WTC11 (cell line): ENCODE measurements around the gene GRAMD1B.

Source experiments
- NFE2L1 ChIP-seq: sonication (generic); formaldehyde crosslinking; IDR thresholded peaks from 2 replicates; pipeline ENCODE4 v1.8.1; 2023; ENCODE audit warnings: missing genetic modification reagents
- NFYB ChIP-seq: sonication (generic); formaldehyde crosslinking; conservative IDR thresholded peaks from 2 replicates; pipeline ENCODE4 v1.8.0; 2022; ENCODE audit warnings: low read depth, missing genetic modification reagents
- ZNF121 ChIP-seq: sonication (generic); formaldehyde crosslinking; IDR thresholded peaks from 2 replicates; pipeline ENCODE4 v1.8.0; 2023; ENCODE audit warnings: missing genetic modification reagents
- TF ChIP-seq, protein P1 (sequence below): fragments of 200-600 bp; IDR thresholded peaks from 2 replicates; pipeline ENCODE4 v1.8.0; 2022; ENCODE audit warnings: antibody characterized with exemption
- TF ChIP-seq, protein P2 (sequence below): sonication (generic); formaldehyde crosslinking; IDR thresholded peaks from 2 replicates; pipeline ENCODE4 v1.8.0; 2022; ENCODE audit warnings: mild to moderate bottlenecking, missing genetic modification reagents
- TF ChIP-seq, protein P3 (sequence below): sonication (generic); formaldehyde crosslinking; IDR thresholded peaks from 2 replicates; pipeline ENCODE4 v1.8.0; 2022; ENCODE audit warnings: mild to moderate bottlenecking, missing genetic modification reagents
- TF ChIP-seq, protein P4 (sequence below): fragments of 250-450 bp; sonication (Bioruptor Pico); IDR thresholded peaks from 2 replicates; pipeline ENCODE4 v2.1.2; 2022; ENCODE audit warnings: mild to moderate bottlenecking, moderate library complexity

DNA sequence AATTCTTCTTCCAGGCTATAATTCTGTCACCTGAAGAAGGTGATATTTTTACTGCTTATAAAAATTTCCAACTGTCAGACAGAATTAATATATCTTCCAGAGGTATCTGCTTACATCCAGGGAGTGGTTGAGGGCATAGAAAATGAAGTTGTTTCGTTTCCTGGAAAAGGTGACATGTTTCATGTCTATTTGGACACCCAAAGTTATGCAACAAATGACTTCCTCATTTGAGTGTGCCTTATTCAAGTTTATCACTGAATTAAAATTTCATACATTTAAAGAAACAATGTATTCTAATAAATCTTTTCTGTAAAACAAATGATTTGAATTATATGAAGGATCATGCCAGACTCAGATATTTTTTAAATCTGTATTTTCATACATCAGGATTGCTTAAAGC, 8.5 kb upstream of the GRAMD1B start:
- TF ChIP-seq, protein P1, sequence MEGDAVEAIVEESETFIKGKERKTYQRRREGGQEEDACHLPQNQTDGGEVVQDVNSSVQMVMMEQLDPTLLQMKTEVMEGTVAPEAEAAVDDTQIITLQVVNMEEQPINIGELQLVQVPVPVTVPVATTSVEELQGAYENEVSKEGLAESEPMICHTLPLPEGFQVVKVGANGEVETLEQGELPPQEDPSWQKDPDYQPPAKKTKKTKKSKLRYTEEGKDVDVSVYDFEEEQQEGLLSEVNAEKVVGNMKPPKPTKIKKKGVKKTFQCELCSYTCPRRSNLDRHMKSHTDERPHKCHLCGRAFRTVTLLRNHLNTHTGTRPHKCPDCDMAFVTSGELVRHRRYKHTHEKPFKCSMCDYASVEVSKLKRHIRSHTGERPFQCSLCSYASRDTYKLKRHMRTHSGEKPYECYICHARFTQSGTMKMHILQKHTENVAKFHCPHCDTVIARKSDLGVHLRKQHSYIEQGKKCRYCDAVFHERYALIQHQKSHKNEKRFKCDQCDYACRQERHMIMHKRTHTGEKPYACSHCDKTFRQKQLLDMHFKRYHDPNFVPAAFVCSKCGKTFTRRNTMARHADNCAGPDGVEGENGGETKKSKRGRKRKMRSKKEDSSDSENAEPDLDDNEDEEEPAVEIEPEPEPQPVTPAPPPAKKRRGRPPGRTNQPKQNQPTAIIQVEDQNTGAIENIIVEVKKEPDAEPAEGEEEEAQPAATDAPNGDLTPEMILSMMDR: no peak
- TF ChIP-seq NFE2L1 (CRISPR knock-in tag) (no peak), ZNF121 (CRISPR knock-in tag) (no peak), NFYB (no peak)
- TF ChIP-seq, protein P2, sequence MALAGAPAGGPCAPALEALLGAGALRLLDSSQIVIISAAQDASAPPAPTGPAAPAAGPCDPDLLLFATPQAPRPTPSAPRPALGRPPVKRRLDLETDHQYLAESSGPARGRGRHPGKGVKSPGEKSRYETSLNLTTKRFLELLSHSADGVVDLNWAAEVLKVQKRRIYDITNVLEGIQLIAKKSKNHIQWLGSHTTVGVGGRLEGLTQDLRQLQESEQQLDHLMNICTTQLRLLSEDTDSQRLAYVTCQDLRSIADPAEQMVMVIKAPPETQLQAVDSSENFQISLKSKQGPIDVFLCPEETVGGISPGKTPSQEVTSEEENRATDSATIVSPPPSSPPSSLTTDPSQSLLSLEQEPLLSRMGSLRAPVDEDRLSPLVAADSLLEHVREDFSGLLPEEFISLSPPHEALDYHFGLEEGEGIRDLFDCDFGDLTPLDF (CRISPR knock-in tag): no peak
- TF ChIP-seq, protein P3, sequence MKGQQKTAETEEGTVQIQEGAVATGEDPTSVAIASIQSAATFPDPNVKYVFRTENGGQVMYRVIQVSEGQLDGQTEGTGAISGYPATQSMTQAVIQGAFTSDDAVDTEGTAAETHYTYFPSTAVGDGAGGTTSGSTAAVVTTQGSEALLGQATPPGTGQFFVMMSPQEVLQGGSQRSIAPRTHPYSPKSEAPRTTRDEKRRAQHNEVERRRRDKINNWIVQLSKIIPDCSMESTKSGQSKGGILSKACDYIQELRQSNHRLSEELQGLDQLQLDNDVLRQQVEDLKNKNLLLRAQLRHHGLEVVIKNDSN: no peak
- TF ChIP-seq, protein P4, sequence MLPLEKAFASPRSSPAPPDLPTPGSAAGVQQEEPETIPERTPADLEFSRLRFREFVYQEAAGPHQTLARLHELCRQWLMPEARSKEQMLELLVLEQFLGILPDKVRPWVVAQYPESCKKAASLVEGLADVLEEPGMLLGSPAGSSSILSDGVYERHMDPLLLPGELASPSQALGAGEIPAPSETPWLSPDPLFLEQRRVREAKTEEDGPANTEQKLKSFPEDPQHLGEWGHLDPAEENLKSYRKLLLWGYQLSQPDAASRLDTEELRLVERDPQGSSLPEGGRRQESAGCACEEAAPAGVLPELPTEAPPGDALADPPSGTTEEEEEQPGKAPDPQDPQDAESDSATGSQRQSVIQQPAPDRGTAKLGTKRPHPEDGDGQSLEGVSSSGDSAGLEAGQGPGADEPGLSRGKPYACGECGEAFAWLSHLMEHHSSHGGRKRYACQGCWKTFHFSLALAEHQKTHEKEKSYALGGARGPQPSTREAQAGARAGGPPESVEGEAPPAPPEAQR (CRISPR knock-in tag): no peak
